NCI-H82 (cell line): Measurements from ENCODE around the gene PLPPR1.
"Not testable (repeated sequence)": the region's sequence is repeated elsewhere in the genome, so short reads cannot be mapped to it uniquely, and the experiment has no call there.

Source experiments
- DNase-seq: peaks from one replicate; lab custom pipeline; 2025; lab: John Stamatoyannopoulos, UW

PLPPR1 gene

GRCh38 chr9:101121836-101122399 lies 93.4 kb downstream of the PLPPR1 start:
- no peak for DNase-seq

DNA sequence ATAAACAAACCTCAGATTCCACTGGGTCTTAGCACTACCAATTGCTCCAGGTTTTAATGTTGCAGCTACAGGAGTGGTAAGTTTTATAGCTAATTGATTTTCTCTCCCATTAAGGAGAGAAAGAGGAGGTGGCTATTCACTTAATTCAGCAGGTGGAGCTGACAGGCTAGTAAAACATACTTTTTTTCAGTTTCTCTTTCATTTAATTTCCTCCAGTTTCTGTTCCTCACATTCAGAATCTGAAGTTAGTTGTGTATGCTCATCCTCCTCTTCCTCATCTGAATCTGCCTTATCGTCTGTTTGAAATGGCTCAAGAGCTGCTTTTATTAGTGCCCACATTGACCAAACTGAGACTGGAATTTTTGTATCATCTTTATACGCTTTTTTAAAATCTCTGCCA lies 98.0 kb downstream of the PLPPR1 start:
- no peak for DNase-seq

- not testable (repeated sequence) for DNase-seq
Observed at GRCh38 chr9:101127369-101127768, 98.8 kb downstream of the PLPPR1 start.

GRCh38 chr9:101128623-101129022 lies 100.1 kb downstream of the PLPPR1 start:
- DNase-seq = no peak

DNA sequence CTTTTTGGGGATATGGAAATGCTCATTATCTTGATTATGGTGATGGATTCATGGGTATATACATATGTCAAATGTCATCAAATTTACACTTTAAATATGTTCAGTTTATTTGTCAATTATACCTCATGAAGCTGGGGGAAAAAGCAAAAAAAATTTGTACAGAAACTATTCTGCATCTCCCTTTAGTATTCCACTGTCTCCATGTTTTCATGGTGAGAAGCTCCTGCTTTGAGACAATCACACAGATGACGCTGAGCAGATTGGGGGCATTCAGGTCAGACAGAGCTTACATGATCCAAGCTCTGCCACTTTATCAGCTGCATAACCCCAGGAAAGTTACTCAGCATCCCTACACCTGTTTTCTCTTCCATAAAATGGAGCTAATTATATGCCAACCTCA lies 101.5 kb downstream of the PLPPR1 start:
- peak; percentile 47 for DNase-seq

GRCh38 chr9:101131326-101131725 lies 102.8 kb downstream of the PLPPR1 start:
- DNase-seq = no peak

GRCh38 chr9:101132801-101133200 lies 104.3 kb downstream of the PLPPR1 start:
- DNase-seq = peak; percentile 70

DNA sequence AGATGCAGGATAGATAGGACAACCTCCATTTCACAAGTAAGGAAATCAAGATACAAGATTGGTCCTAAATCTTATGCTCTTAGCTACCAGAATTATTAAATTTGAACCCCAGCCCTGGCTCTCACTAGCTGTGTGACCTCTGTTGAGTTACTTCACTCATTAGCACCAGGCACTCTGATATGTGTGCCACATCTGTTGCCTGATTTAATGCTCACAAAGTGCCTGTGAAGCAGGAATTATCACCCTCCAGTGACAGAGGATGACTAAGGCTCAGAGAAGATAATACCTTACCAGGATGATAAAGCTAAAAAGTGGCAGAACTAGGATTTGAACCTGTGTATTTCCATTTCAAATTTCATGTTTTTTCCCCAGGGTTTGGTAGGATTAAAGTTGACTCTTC lies 110.0 kb downstream of the PLPPR1 start:
- DNase-seq = peak; percentile 87

DNA sequence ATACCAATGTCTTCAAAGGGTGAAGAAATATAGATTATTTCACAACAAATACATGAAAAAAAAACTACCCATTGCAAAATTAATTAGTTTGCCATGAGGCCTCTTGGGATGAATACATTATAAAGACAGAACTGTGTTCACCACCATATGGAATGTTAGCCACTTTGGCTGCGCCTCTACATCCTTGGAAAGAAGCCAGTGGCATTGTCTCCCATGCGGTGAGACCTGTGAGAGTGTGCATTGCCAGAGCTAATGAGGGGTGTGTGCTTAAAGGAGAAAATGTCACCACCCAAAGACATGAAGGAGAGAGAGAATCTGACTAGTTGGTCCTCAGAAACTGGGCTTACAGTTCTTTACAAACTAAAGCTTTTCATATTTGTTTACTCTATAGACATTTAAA lies 110.6 kb downstream of the PLPPR1 start:
- DNase-seq = peak; percentile 72

GRCh38 chr9:101140764-101141163 lies 112.2 kb downstream of the PLPPR1 start:
- DNase-seq = no peak

GRCh38 chr9:101146508-101146907 lies 118.0 kb downstream of the PLPPR1 start:
- DNase-seq = peak; percentile 34

GRCh38 chr9:101148344-101148743 lies 119.8 kb downstream of the PLPPR1 start:
- DNase-seq = no peak

DNA sequence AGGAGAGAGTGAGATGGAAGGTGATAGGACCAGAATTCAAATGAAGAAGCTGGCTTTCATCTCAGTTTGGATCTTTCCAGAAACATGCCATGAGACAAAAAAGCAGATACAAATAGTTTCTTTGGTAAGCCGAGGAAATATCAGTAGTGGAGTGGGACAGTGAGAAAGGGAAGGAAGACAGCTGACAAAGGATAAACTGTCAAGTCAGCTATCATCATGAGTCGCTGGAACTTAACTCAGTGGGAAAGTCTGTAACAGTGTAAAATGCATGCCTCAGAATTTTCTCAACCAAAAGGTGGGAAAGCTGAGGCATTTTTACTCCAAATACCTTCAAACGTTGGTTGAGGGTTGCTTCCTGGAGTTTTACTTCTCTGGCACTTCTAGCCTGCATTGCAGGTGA lies 129.8 kb downstream of the PLPPR1 start:
- no peak for DNase-seq

GRCh38 chr9:101162231-101162630 lies 133.7 kb downstream of the PLPPR1 start:
- no peak for DNase-seq

DNA sequence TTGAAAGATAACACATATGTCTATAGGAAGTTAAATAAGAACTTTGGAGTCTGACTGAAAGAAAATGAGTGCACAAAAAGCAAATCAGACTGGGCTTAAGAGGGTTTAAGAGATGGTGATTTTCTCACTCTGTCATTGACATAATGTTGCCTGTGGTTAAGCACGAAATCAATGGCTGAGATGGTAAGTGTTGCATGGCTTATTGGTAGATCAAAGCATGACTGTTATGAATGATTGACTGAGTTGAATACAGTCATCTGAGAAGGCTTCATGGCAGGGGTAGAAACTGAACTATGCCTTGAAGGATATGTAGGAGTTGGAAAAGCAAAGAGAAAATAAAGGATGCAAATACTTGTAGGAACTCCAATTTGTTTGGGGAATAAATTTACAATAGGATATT lies 136.6 kb downstream of the PLPPR1 start:
- peak; percentile 41 for DNase-seq

- DNase-seq = no peak
Observed at GRCh38 chr9:101167490-101168134, 139.1 kb downstream of the PLPPR1 start.

DNA sequence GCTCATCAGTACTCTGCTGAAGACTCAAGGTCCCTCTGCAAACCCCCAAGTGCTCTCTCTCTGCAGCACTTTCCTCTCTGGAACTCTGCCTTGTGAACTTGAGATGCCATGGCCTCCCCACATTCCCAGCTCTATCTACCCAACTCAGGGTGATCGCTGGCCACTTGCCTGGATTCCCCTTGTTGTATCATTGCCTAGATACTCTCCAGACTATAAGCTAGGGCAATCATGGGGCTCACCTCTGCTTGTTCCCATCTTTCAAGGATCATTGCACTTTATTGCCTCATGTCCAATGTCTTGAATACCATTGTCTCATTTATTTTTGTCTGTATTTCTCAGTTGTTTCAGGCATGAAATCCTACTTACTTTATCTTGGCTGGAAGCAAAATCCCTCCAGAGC lies 144.1 kb downstream of the PLPPR1 start:
- DNase-seq = no peak

- DNase-seq = no peak
Observed at GRCh38 chr9:101173907-101174306, 145.4 kb downstream of the PLPPR1 start.

DNA sequence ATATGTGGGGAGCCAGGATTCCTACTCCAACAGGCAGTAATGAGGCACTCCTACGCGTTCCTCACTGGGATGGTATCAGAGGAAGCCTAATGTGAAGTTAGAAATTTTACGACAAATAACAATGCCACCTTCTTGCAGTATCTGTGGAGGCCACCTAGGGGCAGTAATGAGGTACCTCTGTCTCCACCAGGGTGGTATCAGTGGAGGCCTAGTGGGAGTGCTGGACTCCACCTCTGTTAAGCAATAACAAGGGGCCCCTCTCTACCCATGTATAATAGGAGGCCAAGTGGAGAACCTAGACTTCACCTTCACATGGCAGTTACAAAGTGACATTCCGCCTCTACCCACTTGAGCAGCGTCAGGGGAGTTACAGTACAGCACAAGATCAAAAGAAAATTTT lies 147.9 kb downstream of the PLPPR1 start:
- no peak for DNase-seq

DNA sequence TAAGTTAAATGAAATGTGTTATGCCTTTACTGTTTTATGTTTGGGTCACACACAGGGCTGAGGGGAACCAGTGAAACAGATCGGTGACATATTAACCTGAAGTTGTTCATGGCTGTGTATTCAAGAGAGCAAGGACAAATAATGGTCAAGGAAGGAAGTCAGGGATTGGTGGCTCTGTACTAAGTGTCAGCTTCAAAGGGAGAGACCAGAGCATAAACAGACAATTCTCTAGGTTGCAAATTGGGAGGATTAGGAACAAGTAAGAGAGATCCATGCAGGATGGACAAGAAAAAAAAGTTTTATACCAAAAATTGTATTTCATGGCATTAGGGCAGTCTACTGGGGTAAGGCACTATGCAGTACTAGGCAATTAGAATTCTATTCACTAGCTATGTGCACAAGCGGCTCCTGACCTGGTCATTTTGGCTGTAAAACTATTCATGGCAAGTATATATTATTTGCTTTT lies 156.3 kb downstream of the PLPPR1 start:
- no peak for DNase-seq

DNA sequence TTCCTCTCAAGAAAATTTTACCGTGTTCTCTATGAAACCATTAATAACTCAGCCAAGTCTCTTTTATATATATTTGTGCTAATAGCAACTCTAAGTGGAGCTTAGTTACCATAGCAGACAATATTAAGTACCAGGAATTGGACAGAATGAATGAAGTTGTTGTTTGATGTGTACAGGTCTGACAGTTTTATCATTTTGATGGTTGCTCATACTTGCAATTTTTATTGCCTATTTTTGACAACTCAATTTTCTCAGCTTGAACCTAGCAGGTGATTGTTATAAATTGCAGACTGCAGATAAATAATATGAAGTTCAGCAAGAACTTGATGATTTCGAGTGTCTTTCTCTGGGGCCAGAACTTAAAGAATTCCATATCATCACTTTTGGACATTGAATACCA lies 163.2 kb downstream of the PLPPR1 start:
- DNase-seq = no peak

GRCh38 chr9:101197026-101197425 lies 168.5 kb downstream of the PLPPR1 start:
- DNase-seq = no peak

- no peak for DNase-seq
Observed at GRCh38 chr9:101200852-101201251, 172.3 kb downstream of the PLPPR1 start.

GRCh38 chr9:101201630-101202029 lies 173.1 kb downstream of the PLPPR1 start:
- no peak for DNase-seq
